K562 (cell line): Measurements from ENCODE around the gene CBFA2T3. TPM values are rescaled to one million over a fixed set of nuclear protein-coding genes. Genes with fewer than 3 reads are reported as not detected.

Experiments used
- ASH1L ChIP-seq: fragments of 450-650 bp; IDR thresholded peaks from 2 replicates; pipeline ENCODE4 v1.6.1; 2018; ENCODE audit warnings: borderline replicate concordance, mild to moderate bottlenecking, low read depth; ENCODE audit not compliant: partially characterized antibody
- CBFA2T2 ChIP-seq: fragments of 450-650 bp; conservative IDR thresholded peaks from 2 replicates; pipeline ENCODE4 v1.6.1; 2017; ENCODE audit warnings: mild to moderate bottlenecking
- CLOCK ChIP-seq: fragments of 250-450 bp; sonication (Bioruptor Pico); IDR thresholded peaks from 2 replicates; pipeline ENCODE4 v1.4.0; 2020; ENCODE audit warnings: mild to moderate bottlenecking, moderate library complexity, borderline replicate concordance
- DNMT1 ChIP-seq: fragments of 450-650 bp; IDR thresholded peaks from 2 replicates; pipeline ENCODE4 v1.6.1; 2016; ENCODE audit warnings: antibody characterized with exemption, mild to moderate bottlenecking
- ETV1 ChIP-seq: fragments of 450-650 bp; conservative IDR thresholded peaks from 2 replicates; pipeline ENCODE4 v1.6.1; 2016; ENCODE audit warnings: missing genetic modification characterization, control low read depth, low read depth, missing compliant biosample characterization
- GABPB1 ChIP-seq: sonication (generic); formaldehyde crosslinking; IDR thresholded peaks from 2 replicates; pipeline ENCODE4 v1.8.0; 2022; ENCODE audit warnings: mild to moderate bottlenecking, missing genetic modification reagents
- GTF2F1 ChIP-seq: IDR thresholded peaks from 2 replicates; pipeline ENCODE4 v1.6.1; 2011; ENCODE audit warnings: low read depth, low read length, improper control_type of control experiment
- KDM4B ChIP-seq, 2 experiments: fragments of 450-650 bp in 1 of 2; sonication (generic) in 1 of 2; IDR thresholded peaks; 2 replicates each; pipeline ENCODE4 v1.6.1; 2016 to 2017; ENCODE audit warnings: borderline replicate concordance in 2 of 2, antibody characterized with exemption in 1 of 2, low read depth in 1 of 2, mild to moderate bottlenecking in 1 of 2
- KLF1 ChIP-seq: fragments of 450-650 bp; IDR thresholded peaks from 2 replicates; pipeline ENCODE4 v1.6.1; 2016; ENCODE audit warnings: missing genetic modification characterization, missing compliant biosample characterization
- MBD2 ChIP-seq: sonication (generic); IDR thresholded peaks from 2 replicates; pipeline ENCODE4 v1.6.1; 2016; ENCODE audit warnings: low read depth, borderline replicate concordance
- MLLT1 ChIP-seq, 2 experiments: fragments of 450-650 bp; IDR thresholded peaks; 2 replicates each; pipeline ENCODE4 v1.6.1; 2016
- NELFE ChIP-seq: IDR thresholded peaks from 2 replicates; pipeline ENCODE4 v1.6.1; 2011; ENCODE audit warnings: mild to moderate bottlenecking; ENCODE audit not compliant: insufficient read depth, insufficient read length
- RBFOX2 ChIP-seq: fragments of 200-400 bp; formaldehyde crosslinking; IDR thresholded peaks from 2 replicates; pipeline ENCODE4 v1.6.1; 2017; ENCODE audit warnings: low read depth, mild to moderate bottlenecking, low read length, moderate library complexity
- RCOR1 ChIP-seq, 2 experiments: IDR thresholded peaks; 2 replicates each; pipeline ENCODE4 v1.6.1; 2012; ENCODE audit warnings: low read depth in 2 of 2, low read length in 2 of 2, borderline replicate concordance in 1 of 2, improper control_type of control experiment in 1 of 2
- SAP30 ChIP-seq: fragments of 200-600 bp; sonication (generic); IDR thresholded peaks from 2 replicates; pipeline ENCODE4 v1.6.1; 2012; ENCODE audit warnings: borderline replicate concordance, low read depth, mild to moderate bottlenecking, moderate library complexity, low read length, control low read depth, inconsistent platforms; ENCODE audit not compliant: insufficient read depth, poor library complexity, severe bottlenecking
- ZNF316 ChIP-seq: fragments of 450-650 bp; IDR thresholded peaks from 2 replicates; pipeline ENCODE4 v1.6.1; 2016
- ZNF695 ChIP-seq: fragments of 450-650 bp; formaldehyde crosslinking; IDR thresholded peaks from 2 replicates; pipeline ENCODE4 v1.4.0; 2020; ENCODE audit warnings: mild to moderate bottlenecking, moderate library complexity
- polyA plus RNA-seq, 8 experiments: library from polyadenylated mRNA; depleted of rRNA in 4 of 8; stranded (reverse) in 5 of 8; unstranded in 3 of 8; fragments of >200 nt; fragmentation: Nextera tagmentation in 2 of 8; fragmentation: Illumina TruSeq in 1 of 8; extraction: Ambion mirVana in 2 of 8; extraction: Trizol in 1 of 8; gene quantifications; 2 replicates each; pipeline versions ENCODE4 v1.2.1 to v1.2.3, GENCODE V29; 2011 to 2014; ENCODE audit warnings: inconsistent platforms in 1 of 8, missing spikeins in 1 of 8
- total RNA-seq, 7 experiments: library from RNA; depleted of rRNA in 6 of 7; stranded (reverse); fragments of >200 nt in 6 of 7; fragmentation: Illumina TruSeq in 2 of 7; extraction: Trizol in 2 of 7; gene quantifications; 2 replicates each; pipeline versions ENCODE4 v1.2.1 to v1.2.3, GENCODE V29; 2011 to 2021; ENCODE audit warnings: low replicate concordance in 1 of 7
- TF ChIP-seq, protein P1 (sequence below): IDR thresholded peaks from 2 replicates; pipeline ENCODE4 v1.6.1; 2014; ENCODE audit warnings: antibody characterized with exemption
- TF ChIP-seq, protein P2 (sequence below), 2 experiments: IDR thresholded peaks; 2 replicates each; pipeline ENCODE4 v1.6.1; 2011; ENCODE audit warnings: borderline replicate concordance in 1 of 2, control low read depth in 1 of 2, low read depth in 1 of 2, low read length in 1 of 2, mild to moderate bottlenecking in 1 of 2, mixed read lengths in 1 of 2, moderate library complexity in 1 of 2; ENCODE audit not compliant: insufficient read depth in 1 of 2, insufficient read length in 1 of 2, poor library complexity in 1 of 2, severe bottlenecking in 1 of 2; ENCODE audit errors: extremely low read depth in 1 of 2

The CBFA2T3 gene
- total and polyA plus RNA-seq, 9 of the 15 experiments (the other 6 are each of a cell fraction or from before 2014, with no cell fraction given) = 2.3 to 145 (median 6.7) TPM

DNA sequence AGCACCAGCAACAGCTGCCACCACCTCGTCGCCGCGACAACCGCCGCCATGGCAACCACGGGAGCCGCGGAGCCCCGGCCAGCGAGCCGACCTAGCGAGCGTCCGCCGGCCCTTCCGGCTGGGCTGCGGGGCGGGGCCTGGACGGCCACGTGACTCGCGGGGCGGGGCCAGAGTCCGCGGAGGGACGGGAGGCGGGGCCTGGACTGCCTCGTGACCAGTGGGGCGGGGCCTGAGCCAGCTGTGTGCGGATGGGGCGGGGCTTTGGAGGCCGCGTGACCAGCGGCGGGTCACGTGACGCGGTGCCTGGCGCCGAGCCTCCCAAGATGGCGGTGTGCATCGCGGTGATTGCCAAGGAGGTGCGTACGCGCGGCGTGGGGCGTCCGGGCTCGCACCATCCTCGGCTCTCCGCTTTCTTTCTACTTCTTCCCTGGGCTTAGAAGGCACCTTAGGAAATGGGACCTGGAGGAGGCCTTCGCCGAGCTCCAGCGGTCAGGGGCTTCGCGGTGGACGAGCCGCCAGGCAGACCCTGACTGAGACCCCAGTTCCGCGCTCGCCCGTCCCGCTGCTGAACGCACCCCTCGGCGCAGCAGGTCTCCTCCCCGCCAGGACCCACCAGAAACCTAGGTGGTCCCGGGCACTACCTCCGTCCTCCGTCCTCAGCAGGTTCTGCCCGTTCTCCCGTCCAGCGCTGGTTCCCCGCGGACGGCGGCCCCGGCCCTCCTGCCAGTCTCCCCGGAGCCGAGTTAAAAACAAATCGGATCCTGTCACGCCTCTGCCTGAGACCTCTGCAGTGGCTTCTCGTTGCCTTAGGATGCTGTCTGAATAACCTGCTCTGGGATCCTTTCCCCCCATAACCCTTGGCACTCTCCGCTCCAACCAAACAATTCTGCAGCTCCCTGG, 119.9 kb downstream of the CBFA2T3 start, which contains the start of the genes GALNS and TRAPPC2L (continued):
- TF ChIP-seq MLLT1 (IDR thresholded peaks at IDR 0.05) (no peak), ETV1 (tag) (no peak), SAP30 (peak; percentile 95), GTF2F1 (peak; percentile 68; the same call in 1 of the 2 replicates), NELFE (no peak), ZNF316 (no peak), CBFA2T2 (peak; percentile 98), MBD2 (0 out of 2 replicates have a peak, but pooled peaks have one; percentile 58), RBFOX2 (peak; percentile 85), ZNF695 (no peak), KLF1 (no peak), RCOR1 (IDR thresholded peaks at IDR 0.05; ENCODE audit: borderline replicate concordance in 1 of 2, low read depth in 2 of 2, low read length in 2 of 2) (peak in 1 of 2 experiments; percentile 28; a peak in 1 of 4 replicates), DNMT1 (no peak), KDM4B (IDR thresholded peaks at IDR 0.05; ENCODE audit: borderline replicate concordance in 2 of 2, low read depth in 1 of 2) (0 out of 4 replicates have a peak, but pooled peaks of 1 of the 2 experiments have one; percentile 70), CLOCK (CRISPR knock-in tag) (peak; percentile 72; the same call in 1 of the 2 replicates), GABPB1 (CRISPR knock-in tag) (peak; percentile 74), ASH1L (no peak)
- TF ChIP-seq, protein P1, sequence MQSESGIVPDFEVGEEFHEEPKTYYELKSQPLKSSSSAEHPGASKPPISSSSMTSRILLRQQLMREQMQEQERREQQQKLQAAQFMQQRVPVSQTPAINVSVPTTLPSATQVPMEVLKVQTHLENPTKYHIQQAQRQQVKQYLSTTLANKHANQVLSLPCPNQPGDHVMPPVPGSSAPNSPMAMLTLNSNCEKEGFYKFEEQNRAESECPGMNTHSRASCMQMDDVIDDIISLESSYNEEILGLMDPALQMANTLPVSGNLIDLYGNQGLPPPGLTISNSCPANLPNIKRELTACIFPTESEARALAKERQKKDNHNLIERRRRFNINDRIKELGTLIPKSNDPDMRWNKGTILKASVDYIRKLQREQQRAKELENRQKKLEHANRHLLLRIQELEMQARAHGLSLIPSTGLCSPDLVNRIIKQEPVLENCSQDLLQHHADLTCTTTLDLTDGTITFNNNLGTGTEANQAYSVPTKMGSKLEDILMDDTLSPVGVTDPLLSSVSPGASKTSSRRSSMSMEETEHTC = peak; percentile 96
- TF ChIP-seq, protein P2, sequence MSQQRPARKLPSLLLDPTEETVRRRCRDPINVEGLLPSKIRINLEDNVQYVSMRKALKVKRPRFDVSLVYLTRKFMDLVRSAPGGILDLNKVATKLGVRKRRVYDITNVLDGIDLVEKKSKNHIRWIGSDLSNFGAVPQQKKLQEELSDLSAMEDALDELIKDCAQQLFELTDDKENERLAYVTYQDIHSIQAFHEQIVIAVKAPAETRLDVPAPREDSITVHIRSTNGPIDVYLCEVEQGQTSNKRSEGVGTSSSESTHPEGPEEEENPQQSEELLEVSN (IDR thresholded peaks at IDR 0.05; ENCODE audit: borderline replicate concordance in 1 of 2, extremely low read depth in 1 of 2, insufficient read depth in 1 of 2, insufficient read length in 1 of 2, low read depth in 1 of 2, low read length in 1 of 2, poor library complexity in 1 of 2, severe bottlenecking in 1 of 2) = peak; percentile 44 to 70
